CD4-positive, CD25-positive, alpha-beta regulatory T cell (primary cell): ENCODE measurements around the gene UNK. TPM values are rescaled to one million over a fixed set of nuclear protein-coding genes. Genes with fewer than 3 reads are reported as not detected.
A peak's percentile ranks its signal among the peaks of the same experiment; 100 is the strongest.

Experiments used
- ATAC-seq, 2 donors: fragments of 150-1000 bp; cut with Tn5 transposase; one replicate each; pipeline ENCODE4 v1.10.0; 2021; ENCODE audit warnings: low read depth in 2 of 2, moderate number of reproducible peaks in 2 of 2, moderate library complexity in 1 of 2
- DNase-seq, 3 donors: peaks; one replicate each; pipeline versions ENCODE4 v3.0.0 to v3.0.0-alpha.2; 2012 to 2022; ENCODE audit warnings: mixed read lengths in 1 of 3
- H3K27ac ChIP-seq: one replicate; pipeline ENCODE4 v1.7.0; 2013; ENCODE audit warnings: mild to moderate bottlenecking, low read length; ENCODE audit not compliant: insufficient read depth, poor library complexity, severe bottlenecking
- H3K27me3 ChIP-seq: one replicate; pipeline ENCODE4 v1.7.0; 2013; ENCODE audit warnings: low read length; ENCODE audit not compliant: control insufficient read depth, insufficient read depth
- H3K36me3 ChIP-seq: one replicate; pipeline ENCODE4 v1.7.0; 2013; ENCODE audit warnings: mild to moderate bottlenecking, low read length, moderate library complexity; ENCODE audit not compliant: control insufficient read depth, insufficient read depth
- H3K4me1 ChIP-seq: 2 replicates; pipeline ENCODE4 v1.7.0; 2013; ENCODE audit warnings: mild to moderate bottlenecking, low read length; ENCODE audit not compliant: insufficient read depth, control insufficient read depth, poor library complexity, severe bottlenecking
- H3K4me3 ChIP-seq: one replicate; pipeline ENCODE4 v1.7.0; 2013; ENCODE audit warnings: low read depth, mild to moderate bottlenecking, low read length, moderate library complexity
- H3K9me3 ChIP-seq, 2 experiments: 1 replicate in 1 of 2; 2 replicates in 1 of 2; pipeline ENCODE4 v1.7.0; 2013; ENCODE audit warnings: low read length in 2 of 2, mild to moderate bottlenecking in 1 of 2, moderate library complexity in 1 of 2; ENCODE audit not compliant: control insufficient read depth in 2 of 2
- H3K27ac Mint-ChIP-seq, 3 donors: one replicate each; pipeline ENCODE4 v1.8.0; 2020 to 2022; ENCODE audit warnings: mild to moderate bottlenecking in 3 of 3, mixed read lengths in 3 of 3, moderate library complexity in 2 of 3
- H3K27me3 Mint-ChIP-seq: one replicate; pipeline ENCODE4 v1.8.0; 2022; ENCODE audit warnings: mild to moderate bottlenecking, mixed read lengths
- H3K36me3 Mint-ChIP-seq: one replicate; pipeline ENCODE4 v1.8.0; 2020; ENCODE audit warnings: mixed read lengths
- H3K4me1 Mint-ChIP-seq, 4 donors: one replicate each; pipeline ENCODE4 v1.8.0; 2020 to 2022; ENCODE audit warnings: mixed read lengths in 4 of 4, mild to moderate bottlenecking in 1 of 4
- H3K4me3 Mint-ChIP-seq, 4 donors: one replicate each; pipeline ENCODE4 v1.8.0; 2020 to 2022; ENCODE audit warnings: mild to moderate bottlenecking in 4 of 4, mixed read lengths in 4 of 4, moderate library complexity in 3 of 4
- H3K9me3 Mint-ChIP-seq, 7 donors: one replicate each; pipeline ENCODE4 v1.8.0; 2020 to 2022; ENCODE audit warnings: mixed read lengths in 7 of 7, mild to moderate bottlenecking in 3 of 7, moderate library complexity in 2 of 7
- polyA plus RNA-seq, 4 donors: library from polyadenylated mRNA; unstranded; fragments of 300-500 nt; fragmentation: Illumina TruSeq; gene quantifications; one replicate each; pipeline ENCODE4 v1.2.3, GENCODE V29; 2021
- total RNA-seq: library from RNA; stranded (reverse); gene quantifications from one replicate; pipeline ENCODE4 v1.2.3, GENCODE V29; 2022

Gene UNK
- 33.9 TPM for total RNA-seq
- polyA plus RNA-seq: 10 to 100 TPM; 15.3 to 24.5 (median 23.0) TPM

- peaks cover 2% of the 10 kb centered on the region for H3K36me3 Mint-ChIP-seq
- H3K4me1 Mint-ChIP-seq: peaks cover 13 to 60% (median 38%) of the 10 kb centered on the region in 4 donors
- Histone ChIP-seq H3K4me3 (peak within 1 kb of the TSS; percentile 93), H3K4me1 (peaks cover 57% of the 10 kb centered on the region), H3K9me3 (no peaks in the 10 kb centered on the region), H3K27ac (peak within 1 kb of the TSS; percentile 100), H3K27me3 (no peaks in the 10 kb centered on the region), H3K36me3 (no peaks in the 10 kb centered on the region)
- H3K27me3 Mint-ChIP-seq: peaks cover 8% of the 10 kb centered on the region
- DNase-seq: peak; percentile 93 to 99 (median 97)
- peaks cover 0 to 3% (median 2%) of the 10 kb centered on the region in 7 donors for H3K9me3 Mint-ChIP-seq
- peak within 1 kb of the TSS; percentile 99 to 100 (median 100) for H3K27ac Mint-ChIP-seq
- peak; percentile 72 to 75 for ATAC-seq
- peak within 1 kb of the TSS; percentile 87 to 97 (median 96) for H3K4me3 Mint-ChIP-seq
Observed at GRCh38 chr17:75784473-75785015, at the start of gene UNK. Gene UNK, plus strand, starts transcription at chr17:75784806. Its CDS starts 75 bp downstream, at chr17:75784881.

- H3K4me3 ChIP-seq: no peak overlapping the region
- H3K36me3 ChIP-seq: no peaks in the 10 kb centered on the region
- Mint-ChIP-seq H3K4me3 (no peak overlapping the region), H3K27me3 (peaks cover 5% of the 10 kb centered on the region), H3K4me1 (peaks cover 0 to 9% (median 4%) of the 10 kb centered on the region in 4 donors), H3K36me3 (no peaks in the 10 kb centered on the region), H3K27ac (no peak overlapping the region), H3K9me3 (no peaks in the 10 kb centered on the region)
- H3K9me3 ChIP-seq: no peaks in the 10 kb centered on the region
- ATAC-seq: no peak
- no peak overlapping the region for H3K27ac ChIP-seq
- DNase-seq: no peak
- H3K4me1 ChIP-seq: no peaks in the 10 kb centered on the region
- no peaks in the 10 kb centered on the region for H3K27me3 ChIP-seq
Observed at GRCh38 chr17:75736173-75736835, 48.3 kb upstream of the UNK start.

GRCh38 chr17:75737133-75737962, 47.3 kb upstream of the UNK start:
- Histone ChIP-seq H3K27ac (no peak overlapping the region), H3K4me3 (no peak overlapping the region), H3K36me3 (no peaks in the 10 kb centered on the region), H3K4me1 (no peaks in the 10 kb centered on the region), H3K27me3 (no peaks in the 10 kb centered on the region), H3K9me3 (no peaks in the 10 kb centered on the region)
- DNase-seq (no peak), ATAC-seq (no peak)
- no peaks in the 10 kb centered on the region for H3K9me3 Mint-ChIP-seq
- no peak overlapping the region for H3K4me3 Mint-ChIP-seq
- H3K36me3 Mint-ChIP-seq: no peaks in the 10 kb centered on the region
- peaks cover 4% of the 10 kb centered on the region for H3K27me3 Mint-ChIP-seq
- no peak overlapping the region for H3K27ac Mint-ChIP-seq
- H3K4me1 Mint-ChIP-seq: peaks cover 0 to 9% (median 4%) of the 10 kb centered on the region in 4 donors

- Histone ChIP-seq H3K27me3 (no peaks in the 10 kb centered on the region), H3K36me3 (no peaks in the 10 kb centered on the region), H3K4me1 (no peaks in the 10 kb centered on the region), H3K9me3 (no peaks in the 10 kb centered on the region), H3K4me3 (no peak overlapping the region), H3K27ac (no peak overlapping the region)
- H3K27ac Mint-ChIP-seq: no peak overlapping the region
- peaks cover 4% of the 10 kb centered on the region for H3K27me3 Mint-ChIP-seq
- no peaks in the 10 kb centered on the region for H3K36me3 Mint-ChIP-seq
- peak overlapping the region in 1 of 4 donors; percentile 92 for H3K4me3 Mint-ChIP-seq
- DNase-seq (no peak), ATAC-seq (peak; percentile 22 to 33)
- H3K4me1 Mint-ChIP-seq: peaks cover 0 to 9% (median 4%) of the 10 kb centered on the region in 4 donors
- H3K9me3 Mint-ChIP-seq: no peaks in the 10 kb centered on the region
Observed at GRCh38 chr17:75738218-75738802, 46.3 kb upstream of the UNK start.

- Histone ChIP-seq H3K9me3 (no peaks in the 10 kb centered on the region), H3K27ac (no peak overlapping the region)
- no peaks in the 10 kb centered on the region for H3K9me3 Mint-ChIP-seq
Observed at GRCh38 chr17:75739174-75739573, 45.4 kb upstream of the UNK start.

GRCh38 chr17:75739801-75740200, 44.8 kb upstream of the UNK start:
- no peak overlapping the region for H3K27ac Mint-ChIP-seq
- Histone ChIP-seq H3K4me1 (no peaks in the 10 kb centered on the region), H3K4me3 (no peak overlapping the region), H3K36me3 (no peaks in the 10 kb centered on the region), H3K9me3 (no peaks in the 10 kb centered on the region), H3K27ac (no peak overlapping the region), H3K27me3 (no peaks in the 10 kb centered on the region)
- H3K4me1 Mint-ChIP-seq: peaks cover 0 to 5% (median under 1%) of the 10 kb centered on the region in 4 donors
- no peak for ATAC-seq
- no peaks in the 10 kb centered on the region for H3K36me3 Mint-ChIP-seq
- no peak for DNase-seq
- H3K4me3 Mint-ChIP-seq: no peak overlapping the region
- H3K9me3 Mint-ChIP-seq: no peaks in the 10 kb centered on the region
- peaks cover 4% of the 10 kb centered on the region for H3K27me3 Mint-ChIP-seq

More at GRCh38 chr17:75739174-75739573, 45.4 kb upstream of the UNK start:
- DNase-seq (no peak), ATAC-seq (no peak)
- no peaks in the 10 kb centered on the region for H3K36me3 ChIP-seq
- Mint-ChIP-seq H3K27ac (peak overlapping the region in 1 of 3 donors; percentile 62), H3K36me3 (no peaks in the 10 kb centered on the region), H3K27me3 (peaks cover 4% of the 10 kb centered on the region), H3K4me1 (peaks cover 0 to 9% (median 4%) of the 10 kb centered on the region in 4 donors), H3K4me3 (no peak overlapping the region)
- no peaks in the 10 kb centered on the region for H3K4me1 ChIP-seq
- H3K27me3 ChIP-seq: no peaks in the 10 kb centered on the region
- H3K4me3 ChIP-seq: no peak overlapping the region

GRCh38 chr17:75740215-75740614, 44.4 kb upstream of the UNK start:
- Histone ChIP-seq H3K27ac (no peak overlapping the region), H3K9me3 (no peaks in the 10 kb centered on the region), H3K4me1 (no peaks in the 10 kb centered on the region), H3K27me3 (no peaks in the 10 kb centered on the region), H3K4me3 (no peak overlapping the region), H3K36me3 (no peaks in the 10 kb centered on the region)
- DNase-seq: no peak
- peaks cover 0 to 5% (median 0%) of the 10 kb centered on the region in 4 donors for H3K4me1 Mint-ChIP-seq
- no peak overlapping the region for H3K27ac Mint-ChIP-seq
- ATAC-seq: no peak
- H3K27me3 Mint-ChIP-seq: peaks cover 4% of the 10 kb centered on the region
- H3K9me3 Mint-ChIP-seq: no peaks in the 10 kb centered on the region
- no peak overlapping the region for H3K4me3 Mint-ChIP-seq
- H3K36me3 Mint-ChIP-seq: no peaks in the 10 kb centered on the region
